ENCODE data around the gene LTBP1. TPM values are rescaled to one million over a fixed set of nuclear protein-coding genes. Genes with fewer than 3 reads are reported as not detected.

The LTBP1 gene
- total RNA-seq, 1 experiment from 2014 or later = 12.5 TPM

- TF ChIP-seq CTCF (IDR thresholded peaks at IDR 0.05) (no peak), REST (IDR thresholded peaks at IDR 0.05; ENCODE audit: insufficient read depth in 1 of 2, low read depth in 2 of 2, low read length in 1 of 2) (no peak), POLR2AphosphoS5 (IDR thresholded peaks at IDR 0.05; ENCODE audit: low read depth, low read length) (no peak), TCF7L2 (IDR thresholded peaks at IDR 0.05; ENCODE audit: low read depth, low read length) (no peak), SIN3A (IDR thresholded peaks at IDR 0.05; ENCODE audit: borderline replicate concordance, insufficient read depth, low read depth, low read length) (no peak)
- in situ Hi-C loops (cut with HindIII; ENCODE audit: low pct_unique_long_range_greater_than_20kb, low sequenced_read_pairs) = no loop called here
- DNase-seq (ENCODE audit: low read depth, low spot score) = no peak
- CTCF ChIA-PET = no interaction called here
- no peaks in the 10 kb centered on the region for H3K4me1 ChIP-seq (ENCODE audit: control insufficient read depth, insufficient read depth, low read length)
- no peak overlapping the region for H3K27ac ChIP-seq (ENCODE audit: low read length)
- intact Hi-C loops (cut with micrococcal nuclease; ENCODE audit: unreplicated experiment) = no loop called here
- ATAC-seq = no peak
- H3K9me3 ChIP-seq (ENCODE audit: control insufficient read depth, insufficient read depth, low read depth, low read length) = no peaks in the 10 kb centered on the region
- POLR2A ChIA-PET = no interaction called here
- no TSS peak for BruUV-seq (replicated peaks)
- no peaks in the 10 kb centered on the region for H3K36me3 ChIP-seq (ENCODE audit: control insufficient read depth, insufficient read depth, low read length)
- H3K27me3 ChIP-seq (ENCODE audit: control insufficient read depth, insufficient read depth, low read length) = no peaks in the 10 kb centered on the region
- no peak overlapping the region for H3K4me3 ChIP-seq (ENCODE audit: low read depth in 2 of 2, low read length in 2 of 2)
Measured at GRCh38 chr2:33215983-33216382, 269.2 kb downstream of the LTBP1 start.

GRCh38 chr2:33216508-33217182 lies 269.9 kb downstream of the LTBP1 start:
- Histone ChIP-seq H3K4me3 (ENCODE audit: low read depth in 2 of 2, low read length in 2 of 2) (no peak overlapping the region), H3K9me3 (ENCODE audit: control insufficient read depth, insufficient read depth, low read depth, low read length) (no peaks in the 10 kb centered on the region), H3K36me3 (ENCODE audit: control insufficient read depth, insufficient read depth, low read length) (no peaks in the 10 kb centered on the region), H3K27me3 (ENCODE audit: control insufficient read depth, insufficient read depth, low read length) (no peaks in the 10 kb centered on the region), H3K4me1 (ENCODE audit: control insufficient read depth, insufficient read depth, low read length) (no peaks in the 10 kb centered on the region), H3K27ac (ENCODE audit: low read length) (no peak overlapping the region)
- intact Hi-C loops (cut with micrococcal nuclease; ENCODE audit: unreplicated experiment) = no loop called here
- ChIA-PET POLR2A (no interaction called here), CTCF (no interaction called here)
- TF ChIP-seq SIN3A (IDR thresholded peaks at IDR 0.05; ENCODE audit: borderline replicate concordance, insufficient read depth, low read depth, low read length) (no peak), TCF7L2 (IDR thresholded peaks at IDR 0.05; ENCODE audit: low read depth, low read length) (no peak), POLR2AphosphoS5 (IDR thresholded peaks at IDR 0.05; ENCODE audit: low read depth, low read length) (no peak), CTCF (IDR thresholded peaks at IDR 0.05) (no peak), REST (IDR thresholded peaks at IDR 0.05; ENCODE audit: insufficient read depth in 1 of 2, low read depth in 2 of 2, low read length in 1 of 2) (no peak)
- in situ Hi-C loops (cut with HindIII; ENCODE audit: low pct_unique_long_range_greater_than_20kb, low sequenced_read_pairs) = no loop called here
- ATAC-seq = no peak
- no TSS peak for BruUV-seq (replicated peaks)
- DNase-seq (ENCODE audit: low read depth, low spot score) = no peak

Measured in Panc1 (cell line).